Measurements from ENCODE around the gene AUNIP. TPM values are rescaled to one million over a fixed set of nuclear protein-coding genes. Genes with fewer than 3 reads are reported as not detected.

AUNIP gene
- total RNA-seq, 1 experiment from 2014 or later, result 22.2 TPM

GRCh38 chr1:25795211-25795610 is 64.0 kb downstream of the AUNIP start:
- Histone ChIP-seq H2BK12ac (ENCODE audit: insufficient read length, low read depth, low read length) (no peak overlapping the region), H2BK120ac (ENCODE audit: low read depth, low read length, poor library complexity, severe bottlenecking) (no peak overlapping the region), H3K14ac (ENCODE audit: insufficient read depth, low read length) (no peak overlapping the region), H4K20me1 (ENCODE audit: control insufficient read depth, insufficient read depth, insufficient read length) (no peaks in the 10 kb centered on the region), H3K18ac (ENCODE audit: insufficient read length, low read depth, low read length) (no peak overlapping the region), H3K27ac (ENCODE audit: insufficient read length, low read depth, low read length) (no peak overlapping the region), H3K23me2 (ENCODE audit: insufficient read length, low read depth, low read length, poor library complexity, severe bottlenecking) (no peaks in the 10 kb centered on the region), H4K8ac (replicated peaks; ENCODE audit: insufficient read length, low read depth, low read length) (no peak overlapping the region), H3T11ph (ENCODE audit: low read length) (no peak overlapping the region), H2BK5ac (ENCODE audit: insufficient read length, low read length) (no peak overlapping the region), H3K4ac (ENCODE audit: low read depth, low read length) (no peak overlapping the region), H3K9me3 (ENCODE audit: control insufficient read depth, low read depth, low read length) (no peaks in the 10 kb centered on the region), H4K91ac (ENCODE audit: insufficient read length, low read depth, low read length) (no peak overlapping the region), H3K23ac (ENCODE audit: insufficient read length, low read depth, low read length) (no peak overlapping the region), H2BK20ac (ENCODE audit: low read depth, low read length, poor library complexity, severe bottlenecking) (no peak overlapping the region), H3K4me2 (ENCODE audit: insufficient read depth, insufficient read length, low read length) (no peak overlapping the region), H3K9ac (ENCODE audit: extremely low read depth, insufficient read length, low read length) (no peak overlapping the region), H2AK5ac (ENCODE audit: insufficient read length, low read length) (no peak overlapping the region), H2AFZ (ENCODE audit: low read length) (no peak overlapping the region), H3K56ac (ENCODE audit: insufficient read length, low read depth, low read length) (no peak overlapping the region), H2BK15ac (ENCODE audit: low read depth, low read length) (no peak overlapping the region), H3K79me1 (ENCODE audit: insufficient read depth, low read depth, low read length, poor library complexity, severe bottlenecking) (no peaks in the 10 kb centered on the region), H3K79me2 (ENCODE audit: insufficient read depth, low read length) (no peaks in the 10 kb centered on the region), H3K27me3 (ENCODE audit: insufficient read depth, low read length) (no peaks in the 10 kb centered on the region), H4K5ac (ENCODE audit: insufficient read length, low read depth, low read length) (no peak overlapping the region), H3K4me1 (ENCODE audit: insufficient read depth, low read length) (no peaks in the 10 kb centered on the region)
- WGBS (ENCODE audit: extremely low coverage, insufficient read length, low lambda C conversion rate), result no CpG with 5 or more reads among the region's 2 CpGs
- no peaks in the 10 kb centered on the region; a peak in 1 of 5 replicates for H3K9me3 Mint-ChIP-seq
- H3K27me3 Mint-ChIP-seq (ENCODE audit: low read depth), result peaks cover 5% of the 10 kb centered on the region
- H3K36me3 Mint-ChIP-seq (ENCODE audit: insufficient read depth in 1 of 3, low read depth in 3 of 3), result peaks cover 0 to 2% (median 1%) of the 10 kb centered on the region in 3 experiments; a peak in 1 of 7 replicates
- H3K27ac Mint-ChIP-seq, result no peak overlapping the region
- no peak for DNase-seq
- peaks cover 16 to 24% of the 10 kb centered on the region in 2 experiments for H3K4me1 Mint-ChIP-seq
- no peak for TF ChIP-seq CTCF (conservative IDR thresholded peaks at IDR 0.05)
- no peak overlapping the region for H3K4me3 Mint-ChIP-seq

Measured in H9 (cell line).